GM21786 (cell line): Measurements from ENCODE around the gene SPEG.

ENCODE experiments used
- ATAC-seq: cut with Tn5 transposase; IDR thresholded peaks from one replicate; pipeline ENCODE4 v1.9.1; 2021; ENCODE audit not compliant: unreplicated experiment

The SPEG gene

GRCh38 chr2:219459460-219460311, 25.0 kb downstream of the SPEG start:
- ATAC-seq = peak; percentile 78

GRCh38 chr2:219460424-219460926, 25.8 kb downstream of the SPEG start:
- ATAC-seq = no peak

- no peak for ATAC-seq
Measured at GRCh38 chr2:219461047-219461514, 26.4 kb downstream of the SPEG start.

GRCh38 chr2:219461669-219462068, 27.0 kb downstream of the SPEG start:
- ATAC-seq = no peak

- no peak for ATAC-seq
Measured at GRCh38 chr2:219462349-219462748, 27.7 kb downstream of the SPEG start.

DNA sequence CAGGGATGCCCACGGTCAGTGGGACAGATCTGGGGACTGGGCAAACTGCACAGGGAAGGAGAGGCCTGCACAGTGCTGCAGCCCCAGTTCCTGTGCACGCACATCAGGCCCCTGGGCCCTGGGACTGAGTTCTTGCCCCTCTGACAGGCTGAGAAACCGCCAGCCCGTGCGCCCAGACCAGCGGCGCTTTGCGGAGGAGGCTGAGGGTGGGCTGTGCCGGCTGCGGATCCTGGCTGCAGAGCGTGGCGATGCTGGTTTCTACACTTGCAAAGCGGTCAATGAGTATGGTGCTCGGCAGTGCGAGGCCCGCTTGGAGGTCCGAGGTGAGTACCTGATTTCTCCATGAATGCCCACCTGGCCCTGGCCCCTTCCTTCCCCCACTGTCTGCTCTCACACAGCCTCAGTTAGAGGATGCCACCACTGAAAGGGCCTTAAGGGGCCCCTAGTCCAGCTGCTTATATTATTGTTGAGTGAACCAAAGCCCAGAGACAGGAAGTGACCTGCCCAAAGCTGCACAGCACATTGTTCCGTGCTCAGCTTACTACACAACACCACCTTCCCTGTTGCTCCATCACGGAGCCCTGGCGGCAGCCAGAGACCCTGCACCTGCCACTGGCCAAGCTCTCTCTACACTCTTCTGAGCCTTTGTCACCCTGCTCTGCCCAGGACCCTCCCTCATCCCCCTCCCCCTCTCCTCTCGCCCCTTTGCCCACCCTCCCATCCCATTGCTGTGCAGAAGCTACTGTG, 29.8 kb downstream of the SPEG start:
- ATAC-seq = no peak

DNA sequence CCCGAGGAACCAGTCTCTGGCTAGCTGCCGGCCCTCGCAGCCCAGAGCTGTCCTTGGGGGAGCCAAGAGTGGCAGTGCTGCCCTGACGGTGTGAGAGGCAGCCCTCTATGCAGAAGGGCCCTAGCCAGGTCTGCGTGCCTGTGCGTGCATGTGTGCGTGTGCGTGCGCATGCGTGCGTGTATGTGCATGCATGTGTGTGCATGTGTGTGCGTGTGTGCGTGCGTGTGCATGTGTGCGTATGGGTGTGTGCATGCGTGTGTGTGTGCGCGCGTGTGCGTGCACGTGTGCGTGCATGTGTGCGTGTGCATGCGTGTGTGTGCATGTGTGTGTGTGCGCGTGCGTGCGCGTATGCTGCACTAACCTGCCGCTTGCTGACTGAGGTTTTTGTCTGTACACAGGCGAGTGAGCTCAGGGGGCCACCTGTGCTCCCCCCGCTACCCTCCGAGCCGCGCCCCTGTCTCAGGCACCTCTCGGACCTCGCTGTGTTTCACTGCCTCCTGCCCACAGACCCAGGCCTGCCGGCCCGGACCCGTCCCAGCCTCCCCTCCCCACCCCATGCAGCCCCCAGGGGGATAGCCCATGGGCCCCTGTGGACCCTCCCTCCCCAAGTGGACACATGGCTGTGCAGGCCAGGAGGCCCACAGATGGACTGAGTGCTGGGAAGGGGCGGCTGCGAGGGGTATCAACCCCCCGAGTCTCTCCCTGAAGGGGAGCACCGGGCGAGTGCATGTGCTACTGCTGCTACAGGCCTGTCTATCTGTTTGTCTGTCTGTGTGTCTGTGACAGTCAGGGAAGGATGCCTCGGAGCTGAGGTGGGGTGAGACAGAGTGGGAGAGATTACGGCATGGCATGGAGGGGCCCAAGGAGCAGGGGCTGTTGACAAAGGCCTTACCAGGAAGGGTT, 31.3 kb downstream of the SPEG start:
- no peak for ATAC-seq

GRCh38 chr2:219466816-219467735, 32.4 kb downstream of the SPEG start:
- no peak for ATAC-seq

GRCh38 chr2:219467736-219468075, 33.1 kb downstream of the SPEG start:
- no peak for ATAC-seq

DNA sequence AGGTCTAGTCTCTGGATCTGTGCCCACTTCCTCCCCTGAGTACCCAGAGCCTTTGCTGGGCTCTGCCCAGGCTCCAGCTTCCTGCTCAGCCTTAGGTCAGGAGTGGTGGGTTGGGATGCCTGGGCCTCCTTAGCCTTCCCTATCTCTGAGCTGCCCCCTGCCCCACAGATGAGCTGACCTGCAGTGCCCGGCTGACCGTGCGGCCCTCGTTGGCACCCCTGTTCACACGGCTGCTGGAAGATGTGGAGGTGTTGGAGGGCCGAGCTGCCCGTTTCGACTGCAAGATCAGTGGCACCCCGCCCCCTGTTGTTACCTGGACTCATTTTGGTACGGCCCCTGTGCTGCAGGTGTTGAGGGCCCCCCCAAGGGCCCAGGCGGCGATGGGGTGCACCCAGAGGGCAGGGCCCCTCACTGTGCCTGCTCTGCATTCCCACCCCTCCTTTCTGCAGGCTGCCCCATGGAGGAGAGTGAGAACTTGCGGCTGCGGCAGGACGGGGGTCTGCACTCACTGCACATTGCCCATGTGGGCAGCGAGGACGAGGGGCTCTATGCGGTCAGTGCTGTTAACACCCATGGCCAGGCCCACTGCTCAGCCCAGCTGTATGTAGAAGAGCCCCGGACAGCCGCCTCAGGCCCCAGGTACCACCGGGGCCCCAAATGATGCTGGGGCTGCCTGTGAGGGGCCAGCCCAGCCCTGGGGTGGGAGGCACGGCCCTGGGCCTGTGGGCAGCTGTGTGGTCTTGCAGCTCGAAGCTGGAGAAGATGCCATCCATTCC, 34.0 kb downstream of the SPEG start:
- ATAC-seq = no peak

- no peak for ATAC-seq
Measured at GRCh38 chr2:219469186-219469724, 34.6 kb downstream of the SPEG start.

DNA sequence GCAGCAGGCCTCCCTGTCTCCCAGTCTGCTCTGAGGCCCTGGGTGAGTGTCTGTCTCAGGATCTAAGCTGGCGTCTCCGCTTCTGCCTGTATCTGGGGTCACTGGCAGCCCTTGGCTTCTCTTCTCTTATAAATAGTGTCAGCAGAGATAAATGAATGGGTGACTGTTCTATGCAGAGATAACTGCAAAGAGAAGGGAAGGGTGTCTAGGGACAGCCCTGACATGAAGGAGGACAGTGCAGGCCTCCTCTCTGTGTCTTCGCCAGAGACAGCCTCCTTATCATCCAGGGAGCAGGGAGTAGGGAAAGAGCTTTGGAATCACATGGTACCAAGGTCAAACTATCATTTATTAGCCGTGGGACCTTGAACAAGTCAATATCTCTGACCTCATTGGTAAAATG, 35.8 kb downstream of the SPEG start:
- no peak for ATAC-seq

GRCh38 chr2:219471476-219472371, 37.1 kb downstream of the SPEG start:
- ATAC-seq = no peak

- ATAC-seq = no peak
Measured at GRCh38 chr2:219472629-219473187, 38.1 kb downstream of the SPEG start.

GRCh38 chr2:219473511-219473910, 38.9 kb downstream of the SPEG start:
- ATAC-seq = no peak

GRCh38 chr2:219474285-219475060, 39.8 kb downstream of the SPEG start:
- ATAC-seq = no peak

- no peak for ATAC-seq
Measured at GRCh38 chr2:219475278-219475677, 40.6 kb downstream of the SPEG start.
